Neural progenitor cell (in vitro differentiated cells): ENCODE measurements around the gene CFDP1.

ENCODE experiments used
- CTCF ChIP-seq: fragments of 200-600 bp; sonication (generic); IDR thresholded peaks from 2 replicates; pipeline ENCODE4 v1.5.1; 2017; ENCODE audit warnings: antibody characterized with exemption, mild to moderate bottlenecking
- EZH2 ChIP-seq: fragments of 200-600 bp; sonication (generic); IDR thresholded peaks from 2 replicates; pipeline ENCODE4 v1.6.1; 2017; ENCODE audit warnings: antibody characterized with exemption, mild to moderate bottlenecking, moderate library complexity

GRCh38 chr16:75415169-75415905 lies 18.0 kb downstream of the CFDP1 start:
- TF ChIP-seq CTCF: no peak
- no peak for TF ChIP-seq EZH2
